HAP-1 (cell line): Measurements from ENCODE around the gene TOMM7.
"Not testable (repeated sequence)": the region's sequence is repeated elsewhere in the genome, so short reads cannot be mapped to it uniquely, and the experiment has no call there.

Experiments
- DNase-seq, 2 experiments: peaks; one replicate each; pipeline ENCODE4 v3.0.0-alpha.2; 2016 to 2020; ENCODE audit warnings: low spot score in 2 of 2
- H3K27me3 ChIP-seq: fragments of 250-450 bp; sonication (Bioruptor Pico); 2 replicates; pipeline ENCODE4 v1.5.1; 2020; ENCODE audit warnings: low read depth, mild to moderate bottlenecking, moderate library complexity
- H3K36me3 ChIP-seq: fragments of 250-450 bp; sonication (Bioruptor Pico); replicated peaks from 2 replicates; pipeline ENCODE4 v1.5.1; 2020; ENCODE audit warnings: mild to moderate bottlenecking
- H3K4me1 ChIP-seq: fragments of 250-450 bp; sonication (Bioruptor Pico); 2 replicates; pipeline ENCODE4 v1.5.1; 2020; ENCODE audit warnings: mild to moderate bottlenecking
- H3K4me3 ChIP-seq: fragments of 250-450 bp; sonication (Bioruptor Pico); 2 replicates; pipeline ENCODE4 v1.5.1; 2020; ENCODE audit warnings: mild to moderate bottlenecking, moderate library complexity
- H3K9me3 ChIP-seq: fragments of 250-450 bp; sonication (Bioruptor Pico); 2 replicates; pipeline ENCODE4 v1.5.1; 2020; ENCODE audit warnings: mild to moderate bottlenecking, moderate library complexity
- in situ Hi-C: fragments of 300-500 bp; cut with MboI; formaldehyde crosslinking; loops from 3 replicates; pipeline ENCODE4 v1.14.3; 2020; ENCODE audit warnings: low sequenced_read_pairs, inconsistent platforms, mixed read lengths

The TOMM7 gene

GRCh38 chr7:22860337-22860736 lies 37.7 kb upstream of the TOMM7 start:
- in situ Hi-C loops = loop anchor here (10.0 kb wide), 1 partner anchor 296 kb away; no protein-coding TSS in a partner anchor
- DNase-seq = peak in 1 of 2 experiments; percentile 43
- Histone ChIP-seq H3K9me3 (no peaks in the 10 kb centered on the region), H3K4me1 (peaks cover 23% of the 10 kb centered on the region), H3K4me3 (no peak overlapping the region), H3K36me3 (peaks cover 64% of the 10 kb centered on the region), H3K27me3 (no peaks in the 10 kb centered on the region)

GRCh38 chr7:22859641-22860290 lies 37.1 kb upstream of the TOMM7 start:
- in situ Hi-C loops = loop anchor here (10.0 kb wide), 1 partner anchor 295 kb away; no protein-coding TSS in a partner anchor
- no peak for DNase-seq
- Histone ChIP-seq H3K4me1 (peaks cover 23% of the 10 kb centered on the region), H3K27me3 (no peaks in the 10 kb centered on the region), H3K36me3 (peaks cover 70% of the 10 kb centered on the region), H3K9me3 (no peaks in the 10 kb centered on the region), H3K4me3 (no peak overlapping the region)

- H3K9me3 ChIP-seq = no peaks in the 10 kb centered on the region
- H3K4me3 ChIP-seq = no peak overlapping the region
- peaks cover 73% of the 10 kb centered on the region for H3K36me3 ChIP-seq
- no peak for DNase-seq
- no peaks in the 10 kb centered on the region for H3K27me3 ChIP-seq
- in situ Hi-C loops = no loop called here
- H3K4me1 ChIP-seq = peaks cover 23% of the 10 kb centered on the region
These were observed 36.3 kb upstream of the TOMM7 start for GRCh38 chr7:22858640-22859561.

- no peaks in the 10 kb centered on the region for H3K9me3 ChIP-seq
- H3K27me3 ChIP-seq = no peaks in the 10 kb centered on the region
- H3K4me1 ChIP-seq = peaks cover 28% of the 10 kb centered on the region
- H3K4me3 ChIP-seq = no peak overlapping the region
- peaks cover 73% of the 10 kb centered on the region for H3K36me3 ChIP-seq
- in situ Hi-C loops = no loop called here
- DNase-seq = no peak
These were observed 35.6 kb upstream of the TOMM7 start for GRCh38 chr7:22858274-22858639.

- Histone ChIP-seq H3K9me3 (no peaks in the 10 kb centered on the region), H3K4me3 (peak overlapping the region; percentile 84), H3K4me1 (peaks cover 34% of the 10 kb centered on the region), H3K36me3 (peaks cover 70% of the 10 kb centered on the region), H3K27me3 (no peaks in the 10 kb centered on the region)
- no peak for DNase-seq
- in situ Hi-C loops = no loop called here
These were observed 33.8 kb upstream of the TOMM7 start for GRCh38 chr7:22856416-22856815.

GRCh38 chr7:22855049-22855392 lies 32.4 kb upstream of the TOMM7 start:
- H3K9me3 ChIP-seq = no peaks in the 10 kb centered on the region
- peaks cover 56% of the 10 kb centered on the region for H3K36me3 ChIP-seq
- H3K27me3 ChIP-seq = no peaks in the 10 kb centered on the region
- in situ Hi-C loops = no loop called here
- H3K4me3 ChIP-seq = peak overlapping the region; percentile 84
- no peak for DNase-seq
- peaks cover 34% of the 10 kb centered on the region for H3K4me1 ChIP-seq

- in situ Hi-C loops = no loop called here
- peak overlapping the region; percentile 84 for H3K4me3 ChIP-seq
- H3K27me3 ChIP-seq = no peaks in the 10 kb centered on the region
- H3K4me1 ChIP-seq = peaks cover 28% of the 10 kb centered on the region
- H3K9me3 ChIP-seq = no peaks in the 10 kb centered on the region
- DNase-seq = peak; percentile 82 to 94
- H3K36me3 ChIP-seq = peaks cover 50% of the 10 kb centered on the region
These were observed 31.8 kb upstream of the TOMM7 start for GRCh38 chr7:22854158-22855048.

- peak; percentile 70 to 73 for DNase-seq
- in situ Hi-C loops = no loop called here
- peaks cover 25% of the 10 kb centered on the region for H3K4me1 ChIP-seq
- H3K36me3 ChIP-seq = peaks cover 43% of the 10 kb centered on the region
- H3K4me3 ChIP-seq = peak overlapping the region; percentile 84
- H3K27me3 ChIP-seq = no peaks in the 10 kb centered on the region
- H3K9me3 ChIP-seq = no peaks in the 10 kb centered on the region
These were observed 31.1 kb upstream of the TOMM7 start for GRCh38 chr7:22853674-22854157.

GRCh38 chr7:22853138-22853537 lies 30.5 kb upstream of the TOMM7 start:
- in situ Hi-C loops = no loop called here
- peaks cover 25% of the 10 kb centered on the region for H3K4me1 ChIP-seq
- H3K36me3 ChIP-seq = peaks cover 37% of the 10 kb centered on the region
- no peak for DNase-seq
- H3K27me3 ChIP-seq = no peaks in the 10 kb centered on the region
- H3K9me3 ChIP-seq = no peaks in the 10 kb centered on the region
- no peak overlapping the region for H3K4me3 ChIP-seq

GRCh38 chr7:22851145-22851544 lies 28.5 kb upstream of the TOMM7 start:
- no peak overlapping the region for H3K4me3 ChIP-seq
- no peaks in the 10 kb centered on the region for H3K9me3 ChIP-seq
- H3K4me1 ChIP-seq = peaks cover 15% of the 10 kb centered on the region
- in situ Hi-C loops = no loop called here
- no peaks in the 10 kb centered on the region for H3K27me3 ChIP-seq
- H3K36me3 ChIP-seq = peaks cover 17% of the 10 kb centered on the region
- DNase-seq = no peak

GRCh38 chr7:22850394-22850793 lies 27.7 kb upstream of the TOMM7 start:
- in situ Hi-C loops, H3K36me3 ChIP-seq, H3K9me3 ChIP-seq, H3K27me3 ChIP-seq, H3K4me3 ChIP-seq, DNase-seq: not testable (repeated sequence)
- peaks cover 11% of the 10 kb centered on the region for H3K4me1 ChIP-seq

GRCh38 chr7:22849662-22850061 lies 27.0 kb upstream of the TOMM7 start:
- H3K27me3 ChIP-seq = no peaks in the 10 kb centered on the region
- H3K4me3 ChIP-seq = no peak overlapping the region
- H3K9me3 ChIP-seq = no peaks in the 10 kb centered on the region
- in situ Hi-C loops = no loop called here
- H3K36me3 ChIP-seq = peaks cover 3% of the 10 kb centered on the region
- peaks cover 11% of the 10 kb centered on the region for H3K4me1 ChIP-seq
- DNase-seq = no peak

GRCh38 chr7:22849172-22849571 lies 26.5 kb upstream of the TOMM7 start:
- no peak for DNase-seq
- in situ Hi-C loops = no loop called here
- H3K27me3 ChIP-seq = no peaks in the 10 kb centered on the region
- H3K4me3 ChIP-seq = no peak overlapping the region
- H3K36me3 ChIP-seq = no peaks in the 10 kb centered on the region; the same call in 1 of the 2 replicates
- H3K4me1 ChIP-seq = peaks cover 11% of the 10 kb centered on the region
- no peaks in the 10 kb centered on the region for H3K9me3 ChIP-seq
